ENCODE results near the gene L3MBTL4.

DNA sequence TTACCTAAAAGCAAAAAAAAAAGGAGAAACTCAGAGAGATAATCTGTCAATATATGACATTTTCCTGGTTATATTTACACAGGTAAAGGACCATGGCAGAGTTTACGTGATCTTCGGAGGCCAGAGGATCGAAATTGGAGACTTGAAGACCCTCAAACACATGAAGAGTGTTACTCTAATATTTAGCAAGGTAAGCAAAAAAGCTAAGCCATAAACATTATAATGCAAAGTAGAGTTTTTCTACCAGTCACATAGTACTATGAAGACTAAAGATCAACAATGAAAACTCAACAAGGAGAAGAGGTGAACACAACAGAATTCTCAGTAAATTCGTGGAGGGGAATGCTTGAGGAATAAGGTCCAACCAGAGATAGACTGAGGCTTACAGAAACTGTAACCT lies 78.5 kb downstream of the L3MBTL4 start:
- TF ChIP-seq POLR2A (IDR thresholded peaks at IDR 0.05), result no peak
- TF ChIP-seq, protein P1, sequence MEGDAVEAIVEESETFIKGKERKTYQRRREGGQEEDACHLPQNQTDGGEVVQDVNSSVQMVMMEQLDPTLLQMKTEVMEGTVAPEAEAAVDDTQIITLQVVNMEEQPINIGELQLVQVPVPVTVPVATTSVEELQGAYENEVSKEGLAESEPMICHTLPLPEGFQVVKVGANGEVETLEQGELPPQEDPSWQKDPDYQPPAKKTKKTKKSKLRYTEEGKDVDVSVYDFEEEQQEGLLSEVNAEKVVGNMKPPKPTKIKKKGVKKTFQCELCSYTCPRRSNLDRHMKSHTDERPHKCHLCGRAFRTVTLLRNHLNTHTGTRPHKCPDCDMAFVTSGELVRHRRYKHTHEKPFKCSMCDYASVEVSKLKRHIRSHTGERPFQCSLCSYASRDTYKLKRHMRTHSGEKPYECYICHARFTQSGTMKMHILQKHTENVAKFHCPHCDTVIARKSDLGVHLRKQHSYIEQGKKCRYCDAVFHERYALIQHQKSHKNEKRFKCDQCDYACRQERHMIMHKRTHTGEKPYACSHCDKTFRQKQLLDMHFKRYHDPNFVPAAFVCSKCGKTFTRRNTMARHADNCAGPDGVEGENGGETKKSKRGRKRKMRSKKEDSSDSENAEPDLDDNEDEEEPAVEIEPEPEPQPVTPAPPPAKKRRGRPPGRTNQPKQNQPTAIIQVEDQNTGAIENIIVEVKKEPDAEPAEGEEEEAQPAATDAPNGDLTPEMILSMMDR (IDR thresholded peaks at IDR 0.05), result no peak
